ENCODE measurements around the gene KLF6.

Gene KLF6

DNA sequence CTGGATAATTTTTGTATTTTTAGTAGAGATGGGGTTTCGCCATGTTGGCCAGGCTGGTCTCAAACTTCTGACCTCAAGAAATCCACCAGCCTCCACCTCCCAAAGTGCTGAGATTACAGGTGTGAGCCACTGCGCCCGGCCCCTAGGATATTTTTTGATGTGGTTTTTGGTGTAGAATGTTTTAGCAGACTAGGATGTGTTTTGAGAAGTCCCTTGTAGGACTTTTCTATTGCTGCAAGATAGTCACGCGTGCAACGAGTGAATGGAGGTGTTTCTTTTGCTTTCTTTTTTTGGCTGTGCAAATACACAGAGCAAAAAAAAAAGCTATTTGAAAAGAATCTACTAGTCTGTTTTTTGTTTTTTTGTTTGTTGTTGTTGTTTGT lies 29.8 kb upstream of the KLF6 start:
- Histone ChIP-seq H3K36me3 (ENCODE audit: insufficient read depth, low read length) (no peaks in the 10 kb centered on the region), H3K9me2 (ENCODE audit: low read depth, low read length) (no peaks in the 10 kb centered on the region), H3K4me3 (ENCODE audit: low read depth, low read length, poor library complexity, severe bottlenecking) (no peak overlapping the region), H3K27me3 (ENCODE audit: insufficient read depth, low read length) (no peaks in the 10 kb centered on the region), H3K9ac (ENCODE audit: low read length) (no peak overlapping the region), H3F3A (ENCODE audit: insufficient read depth, low read length) (no peaks in the 10 kb centered on the region), H3K9me3 (ENCODE audit: low read length) (no peaks in the 10 kb centered on the region), H2AFZ (ENCODE audit: low read length) (no peak overlapping the region), H3K4me1 (ENCODE audit: insufficient read depth, low read length, severe bottlenecking) (peaks cover 24% of the 10 kb centered on the region), H4K20me1 (ENCODE audit: insufficient read depth, low read length) (no peaks in the 10 kb centered on the region), H3K79me2 (ENCODE audit: insufficient read depth, low read length) (no peaks in the 10 kb centered on the region), H3K4me2 (ENCODE audit: low read length) (no peak overlapping the region), H3K27ac (ENCODE audit: low read depth, low read length, poor library complexity, severe bottlenecking) (no peak overlapping the region)
- TF ChIP-seq CTCF (IDR thresholded peaks at IDR 0.05; ENCODE audit: low read length), result no peak
- TF ChIP-seq EZH2 (IDR thresholded peaks at IDR 0.05; ENCODE audit: borderline replicate concordance, low read length), result no peak

GRCh38 chr10:3813986-3814837 lies 29.2 kb upstream of the KLF6 start:
- Histone ChIP-seq H3F3A (ENCODE audit: insufficient read depth, low read length) (no peaks in the 10 kb centered on the region), H3K36me3 (ENCODE audit: insufficient read depth, low read length) (no peaks in the 10 kb centered on the region), H3K27me3 (ENCODE audit: insufficient read depth, low read length) (no peaks in the 10 kb centered on the region), H3K9ac (ENCODE audit: low read length) (no peak overlapping the region), H3K27ac (ENCODE audit: low read depth, low read length, poor library complexity, severe bottlenecking) (no peak overlapping the region), H2AFZ (ENCODE audit: low read length) (no peak overlapping the region), H3K4me2 (ENCODE audit: low read length) (no peak overlapping the region), H3K4me3 (ENCODE audit: low read depth, low read length, poor library complexity, severe bottlenecking) (no peak overlapping the region), H3K9me3 (ENCODE audit: low read length) (no peaks in the 10 kb centered on the region), H3K4me1 (ENCODE audit: insufficient read depth, low read length, severe bottlenecking) (peaks cover 30% of the 10 kb centered on the region), H3K9me2 (ENCODE audit: low read depth, low read length) (no peaks in the 10 kb centered on the region), H3K79me2 (ENCODE audit: insufficient read depth, low read length) (no peaks in the 10 kb centered on the region), H4K20me1 (ENCODE audit: insufficient read depth, low read length) (no peaks in the 10 kb centered on the region)
- no peak for TF ChIP-seq EZH2 (IDR thresholded peaks at IDR 0.05; ENCODE audit: borderline replicate concordance, low read length)

- no peaks in the 10 kb centered on the region for H3K79me2 ChIP-seq (ENCODE audit: insufficient read depth, low read length)
- no peak overlapping the region for H3K4me2 ChIP-seq (ENCODE audit: low read length)
- H3K27ac ChIP-seq (ENCODE audit: low read depth, low read length, poor library complexity, severe bottlenecking), result no peak overlapping the region
- H3K36me3 ChIP-seq (ENCODE audit: insufficient read depth, low read length), result no peaks in the 10 kb centered on the region
- TF ChIP-seq EZH2 (IDR thresholded peaks at IDR 0.05; ENCODE audit: borderline replicate concordance, low read length), result no peak
- TF ChIP-seq CTCF (IDR thresholded peaks at IDR 0.05; ENCODE audit: low read length), result no peak
- no peak overlapping the region for H3K4me3 ChIP-seq (ENCODE audit: low read depth, low read length, poor library complexity, severe bottlenecking)
- no peaks in the 10 kb centered on the region for H3K9me3 ChIP-seq (ENCODE audit: low read length)
- H3K9me2 ChIP-seq (ENCODE audit: low read depth, low read length), result no peaks in the 10 kb centered on the region
- H3K4me1 ChIP-seq (ENCODE audit: insufficient read depth, low read length, severe bottlenecking), result peaks cover 39% of the 10 kb centered on the region
- no peaks in the 10 kb centered on the region for H3F3A ChIP-seq (ENCODE audit: insufficient read depth, low read length)
- H4K20me1 ChIP-seq (ENCODE audit: insufficient read depth, low read length), result no peaks in the 10 kb centered on the region
- H3K9ac ChIP-seq (ENCODE audit: low read length), result no peak overlapping the region
- no peaks in the 10 kb centered on the region for H3K27me3 ChIP-seq (ENCODE audit: insufficient read depth, low read length)
- H2AFZ ChIP-seq (ENCODE audit: low read length), result no peak overlapping the region
Measured at GRCh38 chr10:3813267-3813666, 28.3 kb upstream of the KLF6 start.

DNA sequence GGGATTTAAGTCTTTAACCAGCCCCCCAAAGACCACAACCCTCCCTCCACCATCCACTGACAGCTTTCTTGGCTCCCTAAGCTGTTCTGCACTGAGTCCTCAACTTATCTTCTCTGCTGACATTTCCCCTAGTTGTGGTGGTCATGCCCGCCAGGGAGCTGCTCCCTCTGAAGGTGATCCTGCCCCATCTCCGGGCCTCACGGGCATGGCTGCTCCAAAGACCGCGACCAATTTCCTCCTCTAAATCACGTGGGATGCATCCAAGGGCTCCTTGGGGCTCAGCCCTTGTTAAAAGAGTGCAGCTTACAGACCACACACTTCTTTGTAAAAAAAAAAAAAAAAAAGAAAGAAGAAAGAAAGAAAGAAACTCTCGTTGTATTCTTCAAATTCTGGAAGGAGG lies 27.1 kb upstream of the KLF6 start:
- H3K27ac ChIP-seq (ENCODE audit: low read depth, low read length, poor library complexity, severe bottlenecking), result no peak overlapping the region
- no peaks in the 10 kb centered on the region for H3K27me3 ChIP-seq (ENCODE audit: insufficient read depth, low read length)
- H2AFZ ChIP-seq (ENCODE audit: low read length), result no peak overlapping the region
- no peaks in the 10 kb centered on the region for H3K36me3 ChIP-seq (ENCODE audit: insufficient read depth, low read length)
- no peaks in the 10 kb centered on the region for H3K9me2 ChIP-seq (ENCODE audit: low read depth, low read length)
- H3K79me2 ChIP-seq (ENCODE audit: insufficient read depth, low read length), result no peaks in the 10 kb centered on the region
- H3K4me1 ChIP-seq (ENCODE audit: insufficient read depth, low read length, severe bottlenecking), result peaks cover 51% of the 10 kb centered on the region
- no peaks in the 10 kb centered on the region for H3F3A ChIP-seq (ENCODE audit: insufficient read depth, low read length)
- H4K20me1 ChIP-seq (ENCODE audit: insufficient read depth, low read length), result no peaks in the 10 kb centered on the region
- H3K9me3 ChIP-seq (ENCODE audit: low read length), result no peaks in the 10 kb centered on the region
- no peak overlapping the region for H3K4me2 ChIP-seq (ENCODE audit: low read length)
- TF ChIP-seq CTCF (IDR thresholded peaks at IDR 0.05; ENCODE audit: low read length), result no peak
- TF ChIP-seq EZH2 (IDR thresholded peaks at IDR 0.05; ENCODE audit: borderline replicate concordance, low read length), result no peak
- no peak overlapping the region for H3K4me3 ChIP-seq (ENCODE audit: low read depth, low read length, poor library complexity, severe bottlenecking)
- no peak overlapping the region for H3K9ac ChIP-seq (ENCODE audit: low read length)

Measured in OCI-LY1 (cell line).